Osteocyte (in vitro differentiated cells): ENCODE results near the gene ODAD4. TPM values are rescaled to one million over a fixed set of nuclear protein-coding genes. Genes with fewer than 3 reads are reported as not detected.

Source experiments
- DNase-seq: peaks from one replicate; pipeline ENCODE4 v3.0.0; 2021; ENCODE audit warnings: mixed read lengths; ENCODE audit not compliant: unreplicated experiment; ENCODE audit errors: extremely low spot score
- H3K27ac Mint-ChIP-seq: one replicate; pipeline ENCODE4 v1.8.0; 2021; ENCODE audit warnings: mild to moderate bottlenecking, mixed read lengths; ENCODE audit not compliant: unreplicated experiment
- H3K27me3 Mint-ChIP-seq: one replicate; pipeline ENCODE4 v1.8.0; 2021; ENCODE audit warnings: mixed read lengths; ENCODE audit not compliant: unreplicated experiment
- H3K36me3 Mint-ChIP-seq: one replicate; pipeline ENCODE4 v1.8.0; 2021; ENCODE audit warnings: mixed read lengths; ENCODE audit not compliant: unreplicated experiment
- H3K4me1 Mint-ChIP-seq: one replicate; pipeline ENCODE4 v1.8.0; 2021; ENCODE audit warnings: mixed read lengths; ENCODE audit not compliant: unreplicated experiment
- H3K4me3 Mint-ChIP-seq: one replicate; pipeline ENCODE4 v1.8.0; 2021; ENCODE audit warnings: mild to moderate bottlenecking, moderate library complexity, mixed read lengths; ENCODE audit not compliant: unreplicated experiment
- H3K9me3 Mint-ChIP-seq: one replicate; pipeline ENCODE4 v1.8.0; 2021; ENCODE audit warnings: mixed read lengths; ENCODE audit not compliant: unreplicated experiment
- total RNA-seq: library from RNA; stranded (reverse); gene quantifications from 2 replicates; pipeline ENCODE4 v1.2.1, GENCODE V29; 2021
- TF ChIP-seq, protein P1 (sequence below): fragments of 200-600 bp; sonication (generic); IDR thresholded peaks from 2 replicates; pipeline ENCODE4 v1.5.0; 2021; ENCODE audit warnings: antibody characterized with exemption, mild to moderate bottlenecking, moderate library complexity

Gene ODAD4
- total RNA-seq, 1 donor from 2014 or later, result 2.5 TPM

DNA sequence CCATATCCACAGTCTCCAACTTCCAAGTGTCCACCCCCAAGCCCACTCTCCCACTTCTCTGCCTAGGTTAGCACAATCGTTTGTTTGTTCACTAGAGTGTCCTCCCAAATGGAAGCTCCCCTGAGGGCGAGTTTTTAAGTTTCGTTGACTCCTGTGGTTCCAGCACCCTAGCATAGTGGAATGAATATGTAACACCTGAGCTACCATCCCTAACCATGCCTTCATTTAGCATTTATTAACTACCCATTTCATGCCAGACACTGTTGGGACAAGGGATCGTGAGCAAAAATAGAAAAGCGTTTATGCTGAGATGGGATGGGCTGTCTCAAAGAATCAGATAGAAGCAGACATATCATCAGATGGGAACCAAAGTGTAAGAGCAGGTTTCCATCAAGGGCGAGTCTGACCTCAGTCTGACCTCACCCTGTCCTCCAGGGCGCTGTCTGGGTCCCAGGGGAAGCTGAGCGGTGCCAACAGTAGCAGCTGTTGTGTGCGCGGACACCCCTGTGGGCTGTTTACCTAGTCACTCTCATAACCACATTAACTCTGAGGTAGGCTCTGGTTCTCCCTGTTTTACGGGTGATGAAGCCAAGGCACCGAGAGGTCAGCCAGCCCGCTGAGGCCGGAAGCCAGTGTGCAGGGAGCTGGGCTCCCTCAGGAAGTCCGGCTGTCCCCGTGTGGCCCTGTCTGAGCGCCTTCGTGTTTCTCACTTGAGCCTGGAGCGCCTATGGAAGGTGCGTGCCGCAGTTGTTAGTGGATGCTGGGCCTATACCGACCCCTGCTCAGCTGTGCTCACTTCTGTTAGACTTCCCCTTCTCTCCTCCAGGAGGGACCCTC lies 42.4 kb downstream of the ODAD4 start:
- H3K9me3 Mint-ChIP-seq, result no peaks in the 10 kb centered on the region
- peaks cover 18% of the 10 kb centered on the region for H3K4me1 Mint-ChIP-seq
- TF ChIP-seq, protein P1, sequence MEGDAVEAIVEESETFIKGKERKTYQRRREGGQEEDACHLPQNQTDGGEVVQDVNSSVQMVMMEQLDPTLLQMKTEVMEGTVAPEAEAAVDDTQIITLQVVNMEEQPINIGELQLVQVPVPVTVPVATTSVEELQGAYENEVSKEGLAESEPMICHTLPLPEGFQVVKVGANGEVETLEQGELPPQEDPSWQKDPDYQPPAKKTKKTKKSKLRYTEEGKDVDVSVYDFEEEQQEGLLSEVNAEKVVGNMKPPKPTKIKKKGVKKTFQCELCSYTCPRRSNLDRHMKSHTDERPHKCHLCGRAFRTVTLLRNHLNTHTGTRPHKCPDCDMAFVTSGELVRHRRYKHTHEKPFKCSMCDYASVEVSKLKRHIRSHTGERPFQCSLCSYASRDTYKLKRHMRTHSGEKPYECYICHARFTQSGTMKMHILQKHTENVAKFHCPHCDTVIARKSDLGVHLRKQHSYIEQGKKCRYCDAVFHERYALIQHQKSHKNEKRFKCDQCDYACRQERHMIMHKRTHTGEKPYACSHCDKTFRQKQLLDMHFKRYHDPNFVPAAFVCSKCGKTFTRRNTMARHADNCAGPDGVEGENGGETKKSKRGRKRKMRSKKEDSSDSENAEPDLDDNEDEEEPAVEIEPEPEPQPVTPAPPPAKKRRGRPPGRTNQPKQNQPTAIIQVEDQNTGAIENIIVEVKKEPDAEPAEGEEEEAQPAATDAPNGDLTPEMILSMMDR, result no peak
- no peak for DNase-seq
- H3K27me3 Mint-ChIP-seq, result no peaks in the 10 kb centered on the region
- no peak overlapping the region for H3K4me3 Mint-ChIP-seq
- peak overlapping the region; percentile 17 for H3K27ac Mint-ChIP-seq
- peaks cover 46% of the 10 kb centered on the region for H3K36me3 Mint-ChIP-seq

DNA sequence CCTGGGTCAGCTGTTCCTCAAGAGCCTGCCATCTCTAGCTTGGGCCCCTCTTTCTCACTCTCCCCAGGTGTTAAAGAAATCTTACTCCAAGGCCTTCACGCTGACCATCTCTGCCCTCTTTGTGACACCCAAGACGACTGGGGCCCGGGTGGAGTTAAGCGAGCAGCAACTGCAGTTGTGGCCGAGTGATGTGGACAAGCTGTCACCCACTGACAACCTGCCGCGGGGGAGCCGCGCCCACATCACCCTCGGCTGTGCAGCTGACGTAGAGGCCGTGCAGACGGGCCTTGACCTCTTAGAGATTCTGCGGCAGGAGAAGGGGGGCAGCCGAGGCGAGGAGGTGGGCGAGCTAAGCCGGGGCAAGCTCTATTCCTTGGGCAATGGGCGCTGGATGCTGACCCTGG lies 43.0 kb downstream of the ODAD4 start:
- Mint-ChIP-seq H3K4me1 (peaks cover 13% of the 10 kb centered on the region), H3K36me3 (peaks cover 44% of the 10 kb centered on the region), H3K9me3 (no peaks in the 10 kb centered on the region), H3K4me3 (no peak overlapping the region), H3K27ac (no peak overlapping the region), H3K27me3 (no peaks in the 10 kb centered on the region)
- DNase-seq, result no peak
- TF ChIP-seq, protein P1, result no peak

DNA sequence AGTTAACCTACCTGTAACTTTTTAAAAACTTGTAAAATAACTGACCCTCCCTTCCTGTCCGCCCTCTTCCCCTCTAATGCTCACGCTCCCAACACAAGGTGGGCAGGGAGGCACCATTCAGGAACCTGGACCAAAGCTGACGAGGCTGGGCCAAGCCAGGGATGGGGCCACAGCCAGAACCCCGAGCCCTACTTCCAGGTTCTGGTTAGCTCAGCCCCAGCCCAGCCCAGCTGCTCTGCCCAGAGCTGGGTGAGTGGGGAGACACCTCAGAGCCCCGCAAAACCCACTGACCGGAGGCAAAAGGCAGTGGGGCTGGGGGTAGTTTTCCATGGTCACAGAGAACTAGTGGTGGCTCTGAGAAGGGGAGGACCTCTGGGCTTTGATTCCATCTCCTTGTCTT lies 43.6 kb downstream of the ODAD4 start:
- no peak for DNase-seq
- Mint-ChIP-seq H3K4me1 (peaks cover 13% of the 10 kb centered on the region), H3K27ac (no peak overlapping the region), H3K36me3 (peaks cover 44% of the 10 kb centered on the region), H3K27me3 (no peaks in the 10 kb centered on the region), H3K9me3 (no peaks in the 10 kb centered on the region), H3K4me3 (no peak overlapping the region)
- TF ChIP-seq, protein P1, result no peak

DNA sequence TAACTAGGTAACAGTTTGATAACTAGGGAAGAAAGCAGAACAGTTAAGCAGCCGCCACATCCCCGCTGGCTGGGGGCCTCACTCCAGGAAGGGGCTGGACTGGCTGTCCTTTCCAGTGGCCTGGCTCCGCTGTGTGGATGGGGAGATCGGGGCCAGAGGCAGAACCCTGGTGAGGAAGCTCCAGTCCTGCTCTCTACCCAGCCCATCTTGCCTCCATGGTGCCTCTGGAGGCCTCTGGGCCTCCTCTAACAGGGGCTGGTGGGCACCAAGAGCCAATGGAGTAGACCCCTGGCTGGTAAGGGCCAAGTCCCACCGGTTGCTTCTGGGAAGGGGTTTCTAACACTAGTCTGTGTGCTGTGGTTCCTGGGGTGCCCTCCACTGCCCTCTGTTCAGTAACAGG lies 44.2 kb downstream of the ODAD4 start:
- TF ChIP-seq, protein P1, result no peak
- Mint-ChIP-seq H3K27ac (peak overlapping the region; percentile 23), H3K4me3 (no peak overlapping the region), H3K36me3 (peaks cover 44% of the 10 kb centered on the region), H3K9me3 (no peaks in the 10 kb centered on the region), H3K27me3 (no peaks in the 10 kb centered on the region), H3K4me1 (peaks cover 10% of the 10 kb centered on the region)
- no peak for DNase-seq
